ENCODE results near the gene DMRTB1.

Gene DMRTB1

GRCh38 chr1:53482441-53483153, 23.4 kb downstream of the DMRTB1 start:
- no peak for TF ChIP-seq ZNF274 (IDR thresholded peaks at IDR 0.05; ENCODE audit: low read depth, low read length)
- H3K4me3 ChIP-seq (ENCODE audit: low read length): no peak overlapping the region

DNA sequence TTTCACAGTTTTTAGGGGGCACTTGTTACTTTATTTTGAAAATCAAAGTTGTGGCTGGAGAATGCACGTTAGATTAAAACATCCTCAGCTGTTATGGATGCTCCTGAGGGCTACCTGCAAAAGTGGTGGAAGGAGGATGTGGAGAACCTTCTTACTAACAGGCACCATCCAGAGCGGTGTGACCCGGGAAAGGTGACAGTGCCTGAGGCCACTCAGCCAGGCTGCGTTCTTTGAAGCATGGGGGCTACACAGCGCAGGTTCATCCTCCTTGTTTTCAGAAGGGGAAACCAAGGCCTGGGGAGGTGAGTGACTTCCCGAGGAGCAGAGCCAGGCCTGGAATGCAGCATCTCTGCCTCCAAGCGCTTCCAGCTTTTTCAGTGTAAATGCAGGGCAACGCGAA, 24.0 kb downstream of the DMRTB1 start:
- no peak for TF ChIP-seq ZNF274 (IDR thresholded peaks at IDR 0.05; ENCODE audit: low read depth, low read length)
- no peak overlapping the region for H3K4me3 ChIP-seq (ENCODE audit: low read length)

DNA sequence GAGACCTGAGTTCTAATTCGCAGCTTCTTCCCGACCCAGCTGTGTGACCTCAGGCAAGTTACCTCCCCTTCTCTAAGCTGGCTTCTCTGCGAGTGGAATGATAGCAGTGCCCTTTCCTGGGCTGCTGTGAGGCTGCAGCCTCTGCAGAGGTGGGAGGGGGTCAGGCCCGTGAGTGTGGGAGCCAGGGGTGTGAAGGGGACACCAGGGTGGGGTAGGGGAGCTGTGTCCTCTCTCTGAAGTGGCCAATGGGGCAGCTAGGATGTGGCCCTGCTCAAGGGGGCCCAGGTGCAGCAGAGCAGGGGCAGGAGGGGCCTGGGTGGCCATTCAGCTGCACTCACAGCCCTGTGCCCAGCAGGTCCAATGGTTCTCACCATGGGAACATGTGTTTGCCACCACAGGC, 24.5 kb downstream of the DMRTB1 start:
- no peak overlapping the region for H3K4me3 ChIP-seq (ENCODE audit: low read length)
- no peak for TF ChIP-seq ZNF274 (IDR thresholded peaks at IDR 0.05; ENCODE audit: low read depth, low read length)

DNA sequence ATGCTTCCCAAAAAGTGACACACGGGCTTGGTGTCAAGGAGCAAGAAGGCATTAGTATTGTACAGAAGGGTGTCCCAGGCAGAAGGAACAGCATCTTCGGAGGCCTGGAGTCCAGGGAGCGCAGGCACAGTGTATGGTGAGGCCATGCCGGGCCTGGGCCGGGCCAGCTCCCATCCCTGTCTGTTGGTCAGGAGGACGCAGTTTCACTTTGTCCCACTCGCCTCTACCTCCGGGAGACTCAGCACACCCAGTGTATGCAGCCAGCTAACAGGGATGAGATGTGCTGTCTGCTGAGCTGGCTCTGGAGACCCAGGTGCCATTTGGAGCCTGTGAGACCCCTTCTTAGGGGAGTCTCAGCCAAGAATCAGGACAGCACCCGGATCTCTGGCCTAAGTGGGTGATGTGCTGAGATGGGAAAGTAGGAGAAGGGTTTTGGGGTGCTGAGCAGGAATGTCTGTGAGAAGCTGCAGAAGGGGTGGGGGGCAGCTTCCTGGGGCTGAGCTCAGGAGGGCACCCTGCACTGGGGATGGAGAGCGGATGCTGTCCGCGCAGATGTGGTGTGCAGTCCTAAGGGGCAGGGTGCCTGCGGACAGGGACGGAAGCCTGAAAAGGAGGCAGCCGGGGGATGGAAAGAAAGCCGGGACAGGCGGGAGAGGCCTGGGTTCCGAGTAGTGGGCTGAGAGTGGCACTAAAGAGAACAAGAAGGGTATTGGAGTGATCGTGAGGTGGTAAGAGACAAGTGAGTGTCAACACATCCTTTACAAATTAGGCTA, 25.7 kb downstream of the DMRTB1 start:
- TF ChIP-seq ZNF274 (IDR thresholded peaks at IDR 0.05; ENCODE audit: low read depth, low read length): no peak
- H3K4me3 ChIP-seq (ENCODE audit: low read length): no peak overlapping the region

GRCh38 chr1:53485478-53486394, 26.5 kb downstream of the DMRTB1 start:
- no peak for TF ChIP-seq ZNF274 (IDR thresholded peaks at IDR 0.05; ENCODE audit: low read depth, low read length)
- no peak overlapping the region for H3K4me3 ChIP-seq (ENCODE audit: low read length)

- no peak for TF ChIP-seq ZNF274 (IDR thresholded peaks at IDR 0.05; ENCODE audit: low read depth, low read length)
- no peak overlapping the region for H3K4me3 ChIP-seq (ENCODE audit: low read length)
Measured at GRCh38 chr1:53486395-53487026, 27.3 kb downstream of the DMRTB1 start.

DNA sequence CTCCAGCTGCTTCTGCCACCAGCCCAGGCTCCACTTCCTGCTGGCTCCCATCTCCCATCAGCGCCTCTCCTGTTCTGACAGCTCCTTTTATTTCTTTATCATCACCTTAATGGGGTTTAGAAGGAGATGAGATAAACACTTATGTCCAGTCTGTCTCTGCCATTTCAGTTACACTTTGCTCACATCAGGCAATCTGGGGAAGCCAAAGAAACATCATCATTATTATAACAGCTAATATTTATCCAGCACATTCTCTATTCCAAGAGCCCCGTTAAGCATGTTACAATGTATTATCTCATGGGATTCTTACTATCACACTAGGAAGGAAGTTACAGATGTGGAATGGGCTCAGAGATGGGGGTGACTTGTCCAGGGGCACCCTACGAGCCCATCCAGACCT, 31.2 kb downstream of the DMRTB1 start:
- no peak for TF ChIP-seq ZNF274 (IDR thresholded peaks at IDR 0.05; ENCODE audit: low read depth, low read length)

DNA sequence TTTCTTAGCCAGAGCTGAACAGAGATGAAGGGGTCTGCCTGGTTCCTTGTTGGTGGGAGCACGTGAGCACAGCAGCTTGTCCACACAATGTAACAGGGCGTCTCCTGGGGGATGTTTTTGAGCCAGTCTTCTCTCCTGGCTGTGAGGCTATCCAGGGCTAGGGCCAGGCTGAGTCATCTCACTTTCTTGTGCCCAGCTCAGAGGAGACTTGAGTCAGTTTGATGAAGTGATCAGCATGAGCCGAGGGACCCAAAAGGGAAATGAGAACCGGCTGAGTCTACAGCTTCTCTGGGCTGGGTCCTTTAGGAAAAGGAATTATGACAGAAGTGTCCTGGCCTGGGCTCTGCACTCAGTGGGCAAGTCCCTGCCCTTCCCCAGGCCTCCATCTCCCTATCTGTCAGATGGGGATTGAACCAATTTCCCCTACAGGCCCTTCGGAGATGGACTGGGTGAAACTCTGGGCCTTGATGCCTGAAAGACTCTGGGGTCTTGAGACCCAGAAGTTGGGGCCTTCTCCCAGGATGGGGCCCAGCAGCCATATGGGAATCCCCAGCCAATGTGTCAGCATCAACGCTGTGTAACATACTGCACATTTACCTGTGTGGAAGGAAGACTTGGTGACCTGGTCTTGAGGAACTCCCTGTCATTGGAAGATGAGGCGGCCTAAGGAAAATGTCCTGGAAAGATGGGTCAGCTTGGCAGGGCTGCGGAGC, 36.6 kb downstream of the DMRTB1 start:
- TF ChIP-seq ZNF274 (IDR thresholded peaks at IDR 0.05; ENCODE audit: low read depth, low read length): no peak
- H3K4me3 ChIP-seq (ENCODE audit: low read length): no peak overlapping the region

More for the DNA sequence above, 31.2 kb downstream of the DMRTB1 start:
- no peak overlapping the region for H3K4me3 ChIP-seq (ENCODE audit: low read length)

DNA sequence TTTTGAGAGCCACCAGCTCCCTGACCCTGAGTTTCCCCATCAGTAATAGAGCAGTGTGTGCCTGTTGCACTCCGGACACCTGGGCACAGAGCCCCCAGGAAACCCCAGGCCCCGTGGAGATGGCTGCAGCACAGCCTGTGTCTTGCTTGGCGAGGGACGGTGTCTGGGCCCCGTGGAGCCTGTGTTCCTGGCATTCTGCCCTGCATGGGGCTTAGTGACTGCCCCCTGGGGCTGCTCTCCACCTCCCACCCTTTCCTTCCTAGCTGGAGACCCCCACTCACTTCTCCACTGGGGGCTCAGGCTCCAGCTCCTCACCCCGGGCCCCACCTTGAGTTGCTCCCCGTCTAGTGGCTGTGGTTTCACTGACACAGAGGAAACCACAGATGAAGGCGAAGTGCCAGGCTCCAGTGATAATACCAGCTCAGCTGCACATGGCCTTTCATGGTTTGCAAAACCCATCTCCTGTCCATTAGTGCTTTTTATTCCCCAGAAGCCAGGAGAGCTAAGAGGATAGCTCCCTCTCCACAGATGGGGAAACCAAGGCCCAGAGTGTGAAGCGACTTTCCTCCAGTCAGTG, 39.4 kb downstream of the DMRTB1 start:
- TF ChIP-seq ZNF274 (IDR thresholded peaks at IDR 0.05; ENCODE audit: low read depth, low read length): no peak
- no peak overlapping the region for H3K4me3 ChIP-seq (ENCODE audit: low read length)

- no peak for TF ChIP-seq ZNF274 (IDR thresholded peaks at IDR 0.05; ENCODE audit: low read depth, low read length)
- H3K4me3 ChIP-seq (ENCODE audit: low read length): no peak overlapping the region
Measured at GRCh38 chr1:53499257-53500203, 40.3 kb downstream of the DMRTB1 start.

- no peak overlapping the region for H3K4me3 ChIP-seq (ENCODE audit: low read length)
- TF ChIP-seq ZNF274 (IDR thresholded peaks at IDR 0.05; ENCODE audit: low read depth, low read length): no peak
Measured at GRCh38 chr1:53500204-53501064, 41.2 kb downstream of the DMRTB1 start.

Measured in GM08714 (cell line).